WI38 (cell line): ENCODE data around the gene F10.

Source experiments
- H3K4me3 ChIP-seq: 2 replicates; pipeline ENCODE4 v1.5.1; 2011; ENCODE audit warnings: low read depth, mild to moderate bottlenecking, control low read depth, low read length
- TF ChIP-seq, protein P1 (sequence below): IDR thresholded peaks from 2 replicates; pipeline ENCODE4 v1.5.1; 2012; ENCODE audit warnings: low read depth, mild to moderate bottlenecking, control low read depth, low read length

Gene F10

DNA sequence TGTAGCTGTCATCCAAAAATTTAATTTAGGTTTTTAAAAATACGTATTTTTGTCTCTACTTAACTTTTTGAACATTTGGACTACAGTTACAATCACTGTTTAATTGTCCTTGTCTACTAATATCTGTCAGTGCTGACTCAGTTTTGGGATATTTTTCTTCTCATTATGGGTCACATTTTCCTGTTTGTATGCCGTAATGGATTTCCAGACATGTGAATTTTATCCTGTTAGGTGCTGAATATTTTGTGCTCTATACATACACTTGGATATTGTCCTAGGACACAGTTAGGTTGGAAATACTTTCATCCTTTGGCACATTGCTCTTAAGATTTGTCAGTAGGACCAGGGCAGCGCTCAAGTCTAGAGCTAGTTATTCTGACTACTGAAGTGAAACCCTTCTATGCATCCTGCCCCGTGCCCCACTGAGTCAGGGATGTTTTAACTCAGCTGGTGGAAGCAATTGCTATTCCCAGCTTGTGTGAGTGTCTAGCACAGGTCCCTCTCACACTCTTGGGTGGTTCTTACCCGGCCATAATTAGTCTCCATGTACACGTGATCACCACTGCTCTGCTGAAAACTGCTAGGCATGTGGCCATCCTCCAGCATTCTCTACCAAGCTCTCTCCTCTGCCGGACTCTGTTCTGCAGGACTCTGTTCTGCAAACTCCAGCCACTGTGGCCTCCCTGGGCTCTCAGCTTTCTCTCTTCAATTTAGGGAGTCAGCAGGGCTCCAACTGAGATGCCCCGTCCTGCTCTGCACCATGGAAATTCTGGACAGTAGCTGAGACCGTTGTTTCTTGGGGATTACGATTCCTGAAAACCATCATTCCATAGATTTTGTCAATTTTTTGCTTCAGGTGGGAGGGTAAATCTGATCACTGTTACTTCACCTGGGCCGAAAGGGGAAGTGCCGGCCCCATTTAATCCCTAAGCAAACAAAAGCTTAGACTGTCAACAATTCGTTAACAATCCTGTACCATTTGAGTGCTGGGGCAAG is 47.0 kb downstream of the F10 start:
- no peak overlapping the region for H3K4me3 ChIP-seq
- TF ChIP-seq, protein P1, sequence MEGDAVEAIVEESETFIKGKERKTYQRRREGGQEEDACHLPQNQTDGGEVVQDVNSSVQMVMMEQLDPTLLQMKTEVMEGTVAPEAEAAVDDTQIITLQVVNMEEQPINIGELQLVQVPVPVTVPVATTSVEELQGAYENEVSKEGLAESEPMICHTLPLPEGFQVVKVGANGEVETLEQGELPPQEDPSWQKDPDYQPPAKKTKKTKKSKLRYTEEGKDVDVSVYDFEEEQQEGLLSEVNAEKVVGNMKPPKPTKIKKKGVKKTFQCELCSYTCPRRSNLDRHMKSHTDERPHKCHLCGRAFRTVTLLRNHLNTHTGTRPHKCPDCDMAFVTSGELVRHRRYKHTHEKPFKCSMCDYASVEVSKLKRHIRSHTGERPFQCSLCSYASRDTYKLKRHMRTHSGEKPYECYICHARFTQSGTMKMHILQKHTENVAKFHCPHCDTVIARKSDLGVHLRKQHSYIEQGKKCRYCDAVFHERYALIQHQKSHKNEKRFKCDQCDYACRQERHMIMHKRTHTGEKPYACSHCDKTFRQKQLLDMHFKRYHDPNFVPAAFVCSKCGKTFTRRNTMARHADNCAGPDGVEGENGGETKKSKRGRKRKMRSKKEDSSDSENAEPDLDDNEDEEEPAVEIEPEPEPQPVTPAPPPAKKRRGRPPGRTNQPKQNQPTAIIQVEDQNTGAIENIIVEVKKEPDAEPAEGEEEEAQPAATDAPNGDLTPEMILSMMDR, result no peak

DNA sequence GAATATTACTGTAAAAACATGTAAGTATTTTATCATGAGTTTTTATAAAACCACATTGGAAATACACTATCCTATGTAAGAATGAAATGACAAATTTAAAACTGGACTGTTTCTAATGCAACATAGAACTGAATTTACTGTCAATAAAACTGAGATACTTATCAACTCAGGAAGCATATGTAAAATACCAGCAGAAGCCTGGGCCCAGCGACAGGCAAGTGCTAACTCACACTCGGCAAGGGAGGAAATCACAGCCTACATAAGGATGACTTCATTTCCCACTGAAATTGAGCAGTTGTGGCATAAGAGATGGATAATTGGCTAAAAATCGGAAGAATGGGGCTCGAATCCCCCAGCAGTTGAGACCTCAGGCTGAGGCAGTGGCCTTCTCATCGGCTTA is 47.9 kb downstream of the F10 start:
- TF ChIP-seq, protein P1, result no peak
- H3K4me3 ChIP-seq, result no peak overlapping the region

DNA sequence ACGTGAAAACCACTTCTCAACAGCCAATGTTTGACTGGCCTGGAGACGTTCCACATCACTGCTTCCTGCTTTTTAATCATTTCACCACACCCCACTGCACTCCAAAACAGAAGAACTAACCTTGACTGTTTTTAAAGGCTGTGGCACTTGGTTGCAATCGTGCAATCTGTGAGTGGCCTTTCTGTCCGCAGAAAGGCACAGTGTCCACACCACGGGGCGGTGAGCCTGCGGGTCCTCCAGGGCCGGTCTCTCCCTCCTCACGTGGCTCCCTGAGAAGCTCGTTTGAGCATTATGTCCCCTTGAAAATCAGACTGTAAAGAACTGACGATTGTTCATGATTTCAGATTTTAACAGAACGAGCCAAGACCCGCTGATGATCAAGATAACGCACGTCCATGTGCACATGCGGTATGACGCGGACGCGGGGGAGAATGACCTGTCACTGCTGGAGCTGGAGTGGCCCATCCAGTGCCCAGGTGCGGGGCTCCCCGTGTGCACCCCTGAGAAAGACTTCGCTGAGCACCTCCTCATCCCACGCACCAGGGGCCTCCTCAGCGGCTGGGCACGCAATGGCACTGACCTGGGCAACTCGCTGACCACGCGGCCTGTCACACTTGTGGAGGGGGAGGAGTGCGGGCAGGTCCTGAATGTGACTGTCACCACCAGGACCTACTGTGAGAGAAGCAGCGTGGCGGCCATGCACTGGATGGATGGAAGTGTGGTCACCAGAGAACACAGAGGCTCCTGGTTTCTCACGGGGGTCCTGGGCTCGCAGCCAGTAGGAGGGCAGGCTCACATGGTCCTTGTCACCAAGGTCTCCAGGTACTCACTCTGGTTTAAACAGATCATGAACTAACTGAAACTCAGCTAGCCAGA is 48.9 kb downstream of the F10 start:
- no peak overlapping the region for H3K4me3 ChIP-seq
- TF ChIP-seq, protein P1, result no peak

DNA sequence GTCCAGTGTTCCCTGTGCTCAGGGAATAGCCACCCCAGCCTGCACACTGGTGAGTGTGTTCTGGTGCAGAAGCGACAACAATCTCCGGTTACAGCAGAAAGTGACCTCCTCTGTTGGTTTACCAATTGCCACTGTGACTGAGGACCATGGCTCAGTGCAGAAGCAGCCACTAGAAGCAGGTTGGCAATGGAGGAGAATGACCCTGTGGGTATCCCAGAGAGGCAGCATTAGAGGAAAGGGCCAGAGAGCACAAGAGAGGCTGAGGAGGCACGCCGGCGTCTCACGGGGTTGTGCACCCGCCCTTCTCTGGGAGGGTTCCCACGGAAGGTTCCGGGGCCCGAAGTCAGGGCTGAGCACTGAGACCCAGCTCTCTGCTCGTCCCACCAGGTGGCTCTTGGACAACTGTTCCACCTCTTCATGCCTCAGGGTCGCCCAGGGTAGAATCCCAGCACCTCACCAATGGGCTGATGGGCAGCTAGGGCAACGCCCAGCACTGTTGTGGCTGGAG is 49.9 kb downstream of the F10 start:
- no peak overlapping the region for H3K4me3 ChIP-seq
- TF ChIP-seq, protein P1, result no peak

DNA sequence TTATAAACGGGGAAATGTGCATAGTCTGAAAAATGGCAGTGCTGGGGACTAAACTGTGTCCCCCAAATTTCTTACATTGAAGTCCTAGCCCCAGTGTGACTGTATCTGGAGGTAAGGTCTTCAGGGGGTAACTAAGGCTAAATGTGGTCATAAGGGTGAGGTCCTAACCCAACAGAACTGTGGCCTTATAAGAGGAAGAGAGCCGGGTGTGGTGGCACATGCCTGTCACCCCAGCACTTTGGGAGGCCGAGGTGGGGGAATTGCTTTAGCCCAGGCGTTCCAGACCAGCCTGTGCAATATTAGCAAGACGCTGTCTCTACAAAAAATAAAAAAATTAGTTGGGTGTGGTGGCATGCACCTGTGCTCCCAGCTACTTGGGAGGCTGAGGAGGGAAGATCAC is 53.7 kb downstream of the F10 start:
- TF ChIP-seq, protein P1, result no peak

DNA sequence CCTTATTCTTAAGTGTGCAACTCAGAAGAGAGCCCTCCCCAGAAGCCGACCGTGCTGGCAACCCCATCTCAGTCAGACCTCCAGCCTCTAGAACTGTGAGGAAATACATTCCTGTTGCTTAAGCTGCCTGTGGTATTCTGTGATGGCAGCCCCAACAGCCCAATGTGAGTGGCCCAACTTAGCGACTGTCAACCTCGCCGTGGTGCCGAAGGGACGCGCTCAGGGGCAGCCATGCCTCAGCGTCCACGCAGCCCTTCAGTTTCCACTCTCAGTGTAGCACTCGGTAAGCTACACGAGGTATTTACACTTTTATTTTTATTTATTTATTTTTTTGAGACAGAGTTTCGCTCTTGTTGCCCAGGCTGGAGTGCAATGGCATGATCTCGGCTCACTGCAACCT is 54.2 kb downstream of the F10 start:
- no peak overlapping the region for H3K4me3 ChIP-seq

More for the DNA sequence above, 53.7 kb downstream of the F10 start:
- H3K4me3 ChIP-seq, result no peak overlapping the region

More for the DNA sequence above, 54.2 kb downstream of the F10 start:
- TF ChIP-seq, protein P1, result no peak
